HG03135 (cell line): Measurements from ENCODE around the gene ABLIM1.
A peak's percentile ranks its signal among the peaks of the same experiment; 100 is the strongest.

Source experiments
- ATAC-seq: cut with Tn5 transposase; IDR thresholded peaks from one replicate; pipeline ENCODE4 v1.9.1; 2021; ENCODE audit warnings: mild to moderate bottlenecking, moderate library complexity; ENCODE audit not compliant: unreplicated experiment

ABLIM1 gene

GRCh38 chr10:114520453-114520852 lies 137.6 kb downstream of the ABLIM1 start:
- ATAC-seq, result no peak

GRCh38 chr10:114519756-114520293 lies 138.2 kb downstream of the ABLIM1 start:
- no peak for ATAC-seq

DNA sequence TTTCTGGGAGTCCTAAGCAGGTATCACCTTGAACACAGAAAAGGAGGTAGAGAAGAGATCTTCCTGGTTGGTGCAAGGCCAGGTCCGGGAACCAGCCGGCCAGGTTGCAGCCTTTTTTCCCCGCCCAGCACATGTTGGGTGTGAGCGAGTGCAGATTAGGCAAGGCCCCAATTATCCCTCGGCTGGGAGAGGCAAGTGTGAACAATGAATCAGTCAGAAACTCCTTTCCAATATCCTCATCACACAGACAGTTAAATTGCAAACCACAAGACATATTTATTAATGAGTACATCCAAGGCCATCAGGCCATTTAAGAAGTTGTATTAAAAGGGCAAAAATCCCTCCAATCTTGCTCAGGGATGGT lies 138.8 kb downstream of the ABLIM1 start:
- no peak for ATAC-seq

DNA sequence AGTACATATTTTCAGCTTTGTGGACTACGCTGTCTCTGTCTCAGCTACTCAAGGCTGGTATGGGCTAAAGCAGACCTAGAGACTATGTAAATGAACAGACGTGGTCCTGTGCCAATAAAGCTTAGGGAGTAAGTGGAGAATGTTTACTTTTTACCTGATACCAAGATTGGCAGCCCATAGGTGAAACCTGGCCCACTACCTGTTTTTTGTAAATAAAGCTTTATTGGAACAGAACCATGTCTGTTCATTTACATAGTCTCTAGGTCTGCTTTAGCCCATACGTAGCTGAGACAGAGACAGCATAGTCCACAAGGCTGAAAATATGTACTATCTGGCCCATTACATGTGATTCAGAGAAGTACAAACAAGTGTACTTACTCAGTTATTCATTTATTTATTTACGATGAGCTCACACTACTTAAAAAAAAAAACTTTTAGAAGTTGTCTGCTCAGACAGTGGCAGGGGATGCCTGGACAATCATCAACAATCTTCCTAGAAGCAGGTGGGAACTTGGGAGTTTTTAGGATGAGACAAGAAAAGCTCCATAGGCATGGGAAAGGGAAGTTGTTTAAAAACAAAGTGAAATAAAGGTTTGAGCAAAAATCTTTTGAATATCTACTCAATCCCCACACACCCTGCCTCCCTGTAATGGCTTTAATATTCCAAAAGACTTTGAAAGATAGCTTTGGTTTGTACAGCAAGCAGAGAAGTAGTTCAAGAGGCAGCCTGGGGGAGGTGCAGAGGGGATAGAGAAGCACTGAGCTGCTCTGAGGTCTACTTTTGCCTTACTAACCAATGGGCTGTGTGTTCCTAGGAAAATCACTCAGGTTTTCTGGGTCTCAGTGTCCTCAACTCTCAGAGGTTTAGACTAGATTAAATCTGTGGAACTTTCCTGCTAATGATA lies 139.4 kb downstream of the ABLIM1 start:
- no peak for ATAC-seq

DNA sequence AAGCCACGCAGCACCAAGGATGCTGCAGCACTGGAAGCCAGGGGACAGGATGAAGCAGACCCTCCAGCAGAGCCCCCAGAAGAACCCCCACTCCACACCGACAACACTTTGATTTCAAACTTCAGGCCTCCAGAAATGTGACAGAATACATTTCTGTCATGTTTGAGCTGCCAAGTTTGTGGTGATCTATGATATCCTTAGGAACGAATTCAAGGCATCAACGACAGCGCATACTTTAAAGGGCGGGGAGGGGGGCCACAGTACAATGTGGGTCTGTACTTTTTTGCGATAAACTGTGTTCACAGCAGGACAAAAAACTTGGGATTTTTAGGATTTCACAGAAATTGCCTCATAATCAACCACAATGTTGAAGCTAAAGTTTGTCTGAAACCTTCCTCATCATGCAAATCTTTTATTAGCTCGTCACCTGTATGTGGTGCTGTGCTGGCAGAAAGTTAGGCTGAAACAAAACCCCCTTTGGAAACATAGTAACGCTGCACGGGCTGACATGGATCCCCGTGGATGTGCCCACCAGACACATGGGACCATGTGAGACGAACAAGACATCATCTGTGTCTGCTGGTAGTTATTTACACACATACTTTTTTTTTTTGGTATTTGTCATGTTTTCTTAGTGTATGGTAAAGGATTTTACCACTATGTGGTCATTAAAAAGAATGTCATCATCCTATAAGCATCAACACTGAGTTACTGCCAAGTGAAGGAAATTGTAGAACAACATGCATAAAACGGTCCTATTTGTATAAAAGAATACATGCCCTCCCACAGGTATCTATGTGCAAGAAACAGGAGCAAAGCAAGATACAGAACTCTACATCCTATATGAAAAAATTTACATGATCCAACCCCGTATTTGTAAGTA lies 140.5 kb downstream of the ABLIM1 start:
- ATAC-seq, result no peak

DNA sequence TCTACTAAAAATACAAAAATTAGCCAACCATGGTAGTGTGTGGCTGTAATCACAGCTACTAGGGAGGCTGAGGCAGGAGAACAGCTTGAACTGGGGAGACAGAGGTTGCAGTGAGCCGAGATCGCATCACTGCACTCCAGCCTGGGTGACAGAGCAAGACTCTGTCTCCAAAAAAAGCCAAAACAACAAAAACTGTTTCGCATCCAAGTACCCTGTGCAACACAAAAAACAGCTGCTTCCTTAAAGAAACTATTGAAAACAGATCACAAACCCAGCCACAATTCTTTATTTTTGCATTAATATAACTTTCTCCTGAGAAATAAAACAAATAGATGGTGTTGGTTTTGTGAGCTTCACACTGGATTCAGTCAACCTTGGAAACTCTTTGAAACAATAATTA lies 141.7 kb downstream of the ABLIM1 start:
- ATAC-seq, result no peak

DNA sequence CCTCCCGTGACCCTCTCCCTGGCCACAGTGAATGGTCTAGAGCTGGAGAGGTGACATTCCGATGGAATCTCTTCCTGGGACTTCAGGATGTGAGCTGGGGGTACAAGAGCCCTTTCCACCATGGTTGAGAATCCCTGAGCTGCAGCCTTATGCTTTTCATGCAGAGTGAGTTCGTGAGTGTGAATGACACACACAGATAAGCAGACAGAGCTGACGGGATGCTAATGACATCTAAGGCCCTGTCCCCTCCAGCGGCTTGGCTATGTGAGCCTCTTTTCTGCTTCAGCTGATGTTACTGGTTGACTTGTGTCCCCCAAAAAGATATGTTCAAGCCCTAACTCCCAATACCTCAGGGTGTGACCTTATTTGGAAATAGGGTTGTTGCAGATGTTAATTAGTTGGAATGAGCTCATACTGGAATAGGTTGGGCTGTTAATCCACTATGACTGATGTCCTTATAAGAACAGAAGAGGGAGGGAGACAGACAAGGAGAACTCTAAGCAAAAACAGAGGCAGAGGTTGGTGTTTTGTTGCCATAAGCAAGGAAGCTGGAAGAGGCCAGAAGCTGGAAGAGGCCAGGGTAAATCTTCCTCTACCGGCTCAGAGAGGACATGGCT lies 142.7 kb downstream of the ABLIM1 start:
- ATAC-seq, result no peak

DNA sequence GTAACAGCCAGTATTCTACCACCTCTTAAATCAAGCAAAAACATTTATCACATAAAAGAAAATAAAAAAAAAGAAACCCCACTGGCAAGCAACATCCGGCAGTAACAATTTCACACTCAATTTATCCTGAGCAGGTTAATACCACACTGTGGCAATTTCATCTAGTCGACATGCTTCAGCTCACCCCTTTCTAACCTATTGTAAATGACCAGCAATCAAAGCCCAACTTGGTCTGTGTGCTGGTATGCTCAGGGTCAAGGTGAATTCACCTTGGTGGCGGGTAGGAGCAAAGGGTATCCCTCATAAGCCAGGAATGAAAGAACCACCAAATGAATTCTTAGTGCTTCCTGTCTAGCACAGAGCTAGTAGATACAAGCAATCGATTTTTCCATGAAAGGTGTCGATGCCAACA lies 144.7 kb downstream of the ABLIM1 start:
- ATAC-seq, result no peak

DNA sequence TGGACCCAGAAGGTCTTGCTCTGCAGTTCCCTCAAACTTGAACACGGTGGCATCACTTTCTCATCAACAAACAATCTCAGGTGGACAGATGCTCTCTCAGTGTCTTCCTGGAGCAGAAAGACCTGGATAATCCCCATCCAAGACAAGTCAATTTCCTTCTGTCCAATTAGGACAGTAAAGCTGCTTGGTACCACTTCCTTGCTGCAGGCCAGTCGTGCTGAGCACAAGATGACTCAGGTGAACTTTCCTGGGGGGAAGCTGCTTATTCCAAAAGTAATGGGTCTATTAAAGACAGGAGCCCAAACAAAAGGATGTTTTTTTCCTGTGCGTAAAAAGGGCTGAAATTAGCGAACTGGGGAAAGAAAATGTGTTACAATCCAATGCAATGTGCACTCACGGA lies 146.2 kb downstream of the ABLIM1 start:
- ATAC-seq, result no peak

- no peak for ATAC-seq
Measured at GRCh38 chr10:114508376-114508775, 149.7 kb downstream of the ABLIM1 start.

- ATAC-seq, result no peak
Measured at GRCh38 chr10:114507449-114507848, 150.6 kb downstream of the ABLIM1 start.

DNA sequence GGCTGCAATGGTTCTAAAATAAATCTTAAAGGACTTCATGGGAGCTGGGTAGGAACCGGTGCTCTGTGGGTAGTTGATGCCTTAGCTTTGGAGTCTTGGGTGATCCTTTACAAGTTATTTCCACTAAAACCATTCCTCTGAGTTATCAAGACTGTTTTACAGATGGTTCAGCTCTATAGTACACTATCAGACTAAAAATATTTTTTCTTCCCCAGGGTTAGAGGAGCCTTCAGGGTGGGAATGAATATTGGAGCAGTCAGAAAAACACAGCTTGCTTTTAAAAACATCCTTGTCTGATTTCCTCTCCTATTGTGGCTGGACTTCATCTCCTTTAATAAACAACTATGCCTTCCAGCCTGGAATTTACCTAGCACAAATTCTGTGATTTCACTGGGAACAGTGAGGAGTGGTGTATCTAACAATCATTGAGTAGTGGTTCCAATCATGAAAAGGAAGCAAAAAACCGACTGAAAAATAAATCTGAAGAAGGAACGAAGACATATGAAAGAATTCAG lies 151.1 kb downstream of the ABLIM1 start:
- no peak for ATAC-seq

DNA sequence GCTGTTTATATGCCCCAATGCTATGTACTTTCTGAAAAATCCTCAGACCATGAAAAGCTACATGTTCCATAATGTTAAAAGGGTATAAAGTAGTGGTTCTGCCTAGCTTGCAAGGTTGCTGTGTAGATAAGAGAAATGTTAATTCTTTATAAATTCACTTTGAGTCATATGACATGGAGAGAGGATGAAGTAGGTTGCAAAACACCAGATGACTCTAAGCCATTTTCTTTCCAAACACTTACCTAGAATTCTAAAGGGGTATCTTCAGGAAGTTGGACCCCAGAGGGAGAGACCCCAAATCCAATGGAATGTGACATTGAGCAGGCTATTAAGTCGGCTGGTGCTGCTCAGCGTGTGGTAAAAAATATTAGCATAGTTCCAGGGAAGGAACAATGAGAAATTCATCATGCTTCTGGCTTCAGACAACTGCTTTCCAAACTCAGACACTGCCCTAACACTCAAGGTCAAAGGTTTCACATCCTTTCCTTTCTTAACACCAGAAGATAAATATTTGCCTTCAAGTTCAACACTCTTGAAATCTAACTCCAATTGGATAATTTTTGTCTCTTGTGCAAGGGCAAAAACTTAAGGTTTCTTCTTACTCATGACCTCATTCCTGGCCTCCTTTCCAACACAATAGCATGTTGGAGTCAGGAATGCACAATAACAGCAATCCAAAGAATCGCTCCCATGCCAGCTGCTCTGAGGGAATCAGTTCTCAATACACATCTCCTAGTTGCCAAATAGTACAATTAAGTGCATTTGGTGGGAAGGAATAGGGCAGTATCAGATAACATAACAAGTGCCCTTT lies 153.1 kb downstream of the ABLIM1 start:
- ATAC-seq, result no peak

DNA sequence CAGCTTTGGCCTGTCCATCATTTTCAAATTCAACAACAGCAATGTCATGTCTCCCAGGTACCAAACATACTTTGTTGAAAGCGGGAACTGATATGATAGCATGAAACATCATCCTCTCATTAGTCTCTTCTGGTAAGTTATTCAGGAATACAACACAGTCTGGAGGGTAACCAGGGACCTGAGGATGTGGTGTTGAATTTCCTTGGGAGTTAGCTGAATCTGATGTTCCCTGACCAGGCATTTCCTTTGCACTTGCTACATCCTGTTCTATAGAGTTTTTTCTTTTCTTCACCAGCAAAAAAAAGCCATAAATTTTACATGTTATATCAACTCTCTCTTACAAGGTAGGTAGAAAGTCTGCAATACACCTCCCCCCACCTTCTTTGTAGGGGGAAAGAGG lies 156.0 kb downstream of the ABLIM1 start:
- no peak for ATAC-seq

- ATAC-seq, result no peak
Measured at GRCh38 chr10:114501650-114502049, 156.4 kb downstream of the ABLIM1 start.

GRCh38 chr10:114500643-114501042 lies 157.4 kb downstream of the ABLIM1 start:
- no peak for ATAC-seq

- ATAC-seq, result no peak
Measured at GRCh38 chr10:114499630-114500190, 158.4 kb downstream of the ABLIM1 start.

- peak; percentile 37 for ATAC-seq
Measured at GRCh38 chr10:114499116-114499515, 159.0 kb downstream of the ABLIM1 start.

- peak; percentile 65 for ATAC-seq
Measured at GRCh38 chr10:114498413-114499111, 159.5 kb downstream of the ABLIM1 start.
